ENCODE measurements around the gene TNFRSF18. TPM values are rescaled to one million over a fixed set of nuclear protein-coding genes. Genes with fewer than 3 reads are reported as not detected.
A peak's percentile ranks its signal among the peaks of the same experiment; 100 is the strongest.
"Not testable (repeated sequence)": the region's sequence is repeated elsewhere in the genome, so short reads cannot be mapped to it uniquely, and the experiment has no call there.

The TNFRSF18 gene
- total and polyA plus RNA-seq, 7 experiments from 2014 or later = 0.32 to 81.7 (median 7.6) TPM; not detected in 3

DNA sequence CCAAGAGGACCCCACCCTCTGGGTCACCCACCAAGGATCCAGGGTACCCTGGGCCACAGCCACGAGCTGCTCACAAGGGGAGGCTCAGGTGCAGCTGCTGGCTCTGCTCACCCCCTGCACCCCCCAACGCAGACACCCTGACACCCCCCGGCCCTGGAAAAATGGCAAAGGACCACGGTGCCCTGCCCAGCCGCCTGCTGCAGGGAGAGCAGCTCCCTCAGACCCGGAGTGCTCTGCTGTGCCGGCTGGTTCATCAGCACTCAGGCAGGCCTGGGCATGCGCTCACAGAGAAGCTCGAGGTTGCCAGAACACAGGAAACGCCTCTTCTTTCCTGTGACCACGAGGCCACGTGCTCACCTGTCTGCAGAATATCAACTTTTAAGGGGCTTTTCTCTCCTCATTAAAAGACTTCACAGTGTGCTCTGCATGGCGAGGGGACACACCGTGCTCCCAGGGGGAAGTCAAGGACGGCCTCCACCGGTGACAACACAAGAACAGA lies 44.4 kb upstream of the TNFRSF18 start:
- no peaks in the 10 kb centered on the region for H3K9me3 Mint-ChIP-seq
- H3K4me3 ChIP-seq (ENCODE audit: low read length) = peak overlapping the region; percentile 14
- no peaks in the 10 kb centered on the region for H3K27me3 ChIP-seq (ENCODE audit: control insufficient read depth in 2 of 2, insufficient read depth in 2 of 2, low read length in 2 of 2)

DNA sequence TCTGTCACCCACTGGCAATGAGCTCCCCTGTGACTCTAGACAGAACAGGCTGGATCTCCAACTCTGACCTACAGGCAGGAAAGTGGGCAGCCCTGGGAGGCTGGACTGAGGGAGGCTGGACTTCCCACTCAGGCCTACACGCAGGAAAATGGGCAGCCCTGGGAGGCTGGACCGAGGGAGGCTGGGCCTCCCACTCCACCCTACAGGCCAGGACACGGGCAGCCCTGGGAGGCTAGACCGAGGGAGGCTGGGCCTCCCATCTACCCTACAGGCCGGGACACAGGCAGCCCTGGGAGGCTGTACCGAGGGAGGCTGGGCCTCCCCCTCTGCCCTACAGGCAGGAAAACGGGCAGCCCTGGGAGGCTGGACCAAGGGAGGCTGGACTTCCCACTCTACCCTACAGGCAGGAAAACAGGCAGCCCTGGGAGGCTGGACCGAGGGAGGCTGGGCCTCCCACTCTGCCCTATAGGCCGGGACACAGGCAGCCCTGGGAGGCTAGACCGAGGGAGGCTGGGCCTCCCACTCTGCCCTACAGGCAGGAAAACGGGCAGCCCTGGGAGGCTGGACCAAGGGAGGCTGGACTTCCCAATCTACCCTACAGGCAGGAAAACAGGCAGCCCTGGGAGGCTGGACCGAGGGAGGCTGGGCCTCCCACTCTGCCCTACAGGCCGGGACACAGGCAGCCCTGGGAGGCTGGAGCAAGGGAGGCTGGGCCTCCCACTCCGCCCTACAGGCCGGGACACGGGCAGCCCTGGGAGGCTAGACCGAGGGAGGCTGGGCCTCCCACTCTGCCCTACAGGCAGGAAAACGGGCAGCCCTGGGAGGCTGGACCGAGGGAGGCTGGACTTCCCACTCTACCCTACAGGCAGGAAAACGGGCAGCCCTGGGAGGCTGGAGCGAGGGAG lies 41.9 kb upstream of the TNFRSF18 start:
- H3K27me3 Mint-ChIP-seq; ATAC-seq; H3K4me3 Mint-ChIP-seq; H3K9me3 ChIP-seq (ENCODE audit: control insufficient read depth in 2 of 3, low read length in 3 of 3); H3K27ac ChIP-seq (ENCODE audit: low read depth, low read length); CTCF ChIA-PET; H3K9me3 Mint-ChIP-seq; H3K4me3 ChIP-seq (ENCODE audit: low read length); H3K27ac Mint-ChIP-seq; H3K36me3 Mint-ChIP-seq; DNase-seq; H3K36me3 ChIP-seq (ENCODE audit: control insufficient read depth in 2 of 3, insufficient read depth in 3 of 3, low read length in 3 of 3); intact Hi-C loops (cut with micrococcal nuclease); H3K27me3 ChIP-seq (ENCODE audit: control insufficient read depth in 2 of 2, insufficient read depth in 2 of 2, low read length in 2 of 2): not testable (repeated sequence)
- peaks cover 10 to 12% of the 10 kb centered on the region in 2 donors for H3K4me1 ChIP-seq (ENCODE audit: control insufficient read depth in 2 of 2, insufficient read depth in 2 of 2, low read length in 2 of 2)
- POLR2A ChIA-PET = interaction anchor here (1.3 kb wide), 1 partner anchor 17 kb away, joined by 4 read pairs; no protein-coding TSS in a partner anchor
- peaks cover 3 to 29% (median 11%) of the 10 kb centered on the region in 7 donors for H3K4me1 Mint-ChIP-seq

More for the DNA sequence above, 44.4 kb upstream of the TNFRSF18 start:
- Mint-ChIP-seq H3K27me3 (peaks cover 0 to 3% (median 0%) of the 10 kb centered on the region in 5 donors), H3K36me3 (peaks cover 0 to 15% (median 6%) of the 10 kb centered on the region in 5 donors), H3K4me3 (peak overlapping the region; percentile 33 to 82 (median 74)), H3K4me1 (peaks cover 4 to 29% (median 11%) of the 10 kb centered on the region in 7 donors), H3K27ac (peak overlapping the region; percentile 40 to 96 (median 91))
- ATAC-seq (peak; percentile 95), DNase-seq (peak in 8 of 9 donors; percentile 39 to 79 (median 67))
- Histone ChIP-seq H3K27ac (ENCODE audit: low read depth, low read length) (peak overlapping the region; percentile 69), H3K4me1 (ENCODE audit: control insufficient read depth in 2 of 2, insufficient read depth in 2 of 2, low read length in 2 of 2) (peaks cover 10 to 12% of the 10 kb centered on the region in 2 donors), H3K36me3 (ENCODE audit: control insufficient read depth in 2 of 3, insufficient read depth in 3 of 3, low read length in 3 of 3) (peaks cover 0 to 28% (median 0%) of the 10 kb centered on the region in 3 experiments), H3K9me3 (ENCODE audit: control insufficient read depth in 2 of 3, low read length in 3 of 3) (no peaks in the 10 kb centered on the region)
- intact Hi-C loops (cut with micrococcal nuclease) = loop anchor here (1.0 to 5.0 kb wide), 4 partner anchors 20 to 129 kb away; partner anchors contain the start of genes ACAP3 (in 1 of the 2), PUSL1 (in 1 of the 2) and UBE2J2 (in 1 of the 2)
- CTCF ChIA-PET = interaction anchor here (0.9 to 1.6 kb wide), 4 partner anchors 40 to 129 kb away, joined by 3 to 10 read pairs (median 4); no protein-coding TSS in a partner anchor
- POLR2A ChIA-PET = interaction anchor here (0.9 to 1.4 kb wide), 6 partner anchors 10 to 363 kb away, joined by 3 to 7 read pairs (median 3); partner anchors contain the start of genes B3GALT6, SDF4 and UBE2J2

DNA sequence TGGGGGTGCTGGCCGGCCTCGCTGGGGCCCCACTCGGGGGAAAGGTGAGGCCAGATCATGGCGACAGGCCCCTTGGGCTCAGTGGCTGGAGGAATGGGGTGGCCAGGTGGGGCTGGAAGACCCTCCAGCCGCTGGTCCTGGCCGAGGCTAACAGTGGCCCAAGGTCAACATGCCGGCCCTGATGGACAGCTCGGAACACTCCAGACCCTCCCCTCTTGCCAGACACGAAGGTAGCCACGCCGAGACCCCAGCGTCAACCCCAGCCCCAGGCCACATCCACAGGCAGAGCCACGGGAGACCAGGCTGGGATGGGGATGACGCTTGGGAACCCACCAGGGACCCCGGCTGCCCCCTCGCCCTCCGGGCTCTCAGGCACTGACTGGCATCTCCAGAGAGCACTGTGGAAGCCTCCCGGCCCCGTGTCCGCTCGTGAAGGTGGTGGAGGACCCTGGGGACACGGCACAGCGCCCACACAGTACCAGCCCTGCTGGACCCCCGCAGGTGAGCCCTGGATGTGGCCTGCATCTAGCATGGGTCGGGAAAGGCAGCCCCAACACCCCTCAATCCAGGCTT lies 41.0 kb upstream of the TNFRSF18 start:
- H3K4me1 Mint-ChIP-seq = peaks cover 0 to 21% (median 11%) of the 10 kb centered on the region in 7 donors
- ChIA-PET CTCF (no interaction called here), POLR2A (interaction anchor here (0.6 to 1.3 kb wide), 2 partner anchors 16 to 29 kb away, joined by 4 to 5 read pairs; no protein-coding TSS in a partner anchor)
- DNase-seq (no peak), ATAC-seq (no peak)
- H3K36me3 ChIP-seq (ENCODE audit: control insufficient read depth in 2 of 3, insufficient read depth in 3 of 3, low read length in 3 of 3) = no peaks in the 10 kb centered on the region
- peaks cover 10 to 12% of the 10 kb centered on the region in 2 donors for H3K4me1 ChIP-seq (ENCODE audit: control insufficient read depth in 2 of 2, insufficient read depth in 2 of 2, low read length in 2 of 2)
- no peak overlapping the region for H3K4me3 ChIP-seq (ENCODE audit: low read length)
- H3K27me3 Mint-ChIP-seq = peaks cover 0 to 4% (median 0%) of the 10 kb centered on the region in 5 donors
- H3K27ac Mint-ChIP-seq = no peak overlapping the region
- no peak overlapping the region for H3K4me3 Mint-ChIP-seq
- H3K9me3 Mint-ChIP-seq = no peaks in the 10 kb centered on the region
- no peak overlapping the region for H3K27ac ChIP-seq (ENCODE audit: low read depth, low read length)
- intact Hi-C loops (cut with micrococcal nuclease) = no loop called here
- no peaks in the 10 kb centered on the region for H3K36me3 Mint-ChIP-seq
- H3K9me3 ChIP-seq (ENCODE audit: control insufficient read depth in 2 of 3, low read length in 3 of 3) = no peaks in the 10 kb centered on the region
- no peaks in the 10 kb centered on the region for H3K27me3 ChIP-seq (ENCODE audit: control insufficient read depth in 2 of 2, insufficient read depth in 2 of 2, low read length in 2 of 2)

GRCh38 chr1:1246577-1247340 lies 40.4 kb upstream of the TNFRSF18 start, which contains the start of gene C1QTNF12:
Gene C1QTNF12 (minus strand): TSS chr1:1246722. CDS start chr1:1246690, 32 bp downstream.
- H3K27ac Mint-ChIP-seq = no peak within 1 kb of the TSS
- no peak within 1 kb of the TSS for H3K27ac ChIP-seq (ENCODE audit: low read depth, low read length)
- ATAC-seq (no peak), DNase-seq (no peak)
- H3K4me3 Mint-ChIP-seq = peak within 1 kb of the TSS in 1 of 10 donors; percentile 25
- intact Hi-C loops (cut with micrococcal nuclease) = no loop called here
- H3K9me3 Mint-ChIP-seq = no peaks in the 10 kb centered on the region
- H3K27me3 ChIP-seq (ENCODE audit: control insufficient read depth in 2 of 2, insufficient read depth in 2 of 2, low read length in 2 of 2) = no peaks in the 10 kb centered on the region
- H3K9me3 ChIP-seq (ENCODE audit: control insufficient read depth in 2 of 3, low read length in 3 of 3) = no peaks in the 10 kb centered on the region
- H3K27me3 Mint-ChIP-seq = peaks cover 0 to 4% (median 0%) of the 10 kb centered on the region in 5 donors
- ChIA-PET CTCF (no interaction called here), POLR2A (interaction anchor here (0.6 to 1.3 kb wide), 2 partner anchors 16 to 30 kb away, joined by 4 to 5 read pairs; no protein-coding TSS in a partner anchor)
- no peak within 1 kb of the TSS for H3K4me3 ChIP-seq (ENCODE audit: low read length)
- no peaks in the 10 kb centered on the region for H3K36me3 Mint-ChIP-seq
- peaks cover 10 to 12% of the 10 kb centered on the region in 2 donors for H3K4me1 ChIP-seq (ENCODE audit: control insufficient read depth in 2 of 2, insufficient read depth in 2 of 2, low read length in 2 of 2)
- no peaks in the 10 kb centered on the region for H3K36me3 ChIP-seq (ENCODE audit: control insufficient read depth in 2 of 3, insufficient read depth in 3 of 3, low read length in 3 of 3)
- H3K4me1 Mint-ChIP-seq = peaks cover 0 to 17% (median 11%) of the 10 kb centered on the region in 7 donors

DNA sequence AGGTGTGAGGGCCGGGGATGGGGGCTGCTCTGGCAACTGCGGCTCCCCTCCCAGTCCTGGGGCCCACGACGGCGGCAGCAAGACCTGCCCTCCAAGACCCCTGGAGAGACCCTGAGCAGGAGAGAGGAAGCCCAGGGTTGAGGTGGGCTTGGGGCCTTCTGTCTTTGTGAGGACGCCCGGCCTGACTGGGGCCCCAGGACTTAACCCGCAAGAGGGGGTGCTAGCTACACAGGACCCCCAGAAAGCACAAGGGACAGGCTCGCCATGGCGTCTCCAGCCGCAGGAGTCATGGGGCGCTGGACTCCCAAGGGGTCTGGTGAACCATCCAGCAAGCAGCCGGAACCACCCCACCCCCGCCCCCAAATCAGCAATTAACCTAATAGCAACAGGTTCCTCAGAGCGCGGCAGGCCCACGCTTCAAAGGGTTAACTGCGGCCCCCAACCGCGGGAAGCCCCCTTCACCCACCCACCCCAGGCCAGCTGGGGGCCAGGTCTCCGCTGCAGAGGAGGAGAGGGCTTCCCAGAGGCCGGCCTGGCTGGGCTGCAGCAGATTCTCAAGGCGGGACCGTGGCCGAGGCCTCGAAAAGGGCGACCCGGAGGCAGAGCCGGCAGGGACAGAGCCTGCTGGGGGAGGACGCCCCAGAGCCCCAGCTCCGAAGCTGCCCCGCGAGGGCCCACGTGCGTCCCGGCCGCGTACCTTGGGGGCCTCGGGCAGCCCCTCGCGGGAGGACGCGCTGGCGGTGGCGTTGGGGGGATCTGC lies 39.6 kb upstream of the TNFRSF18 start:
- ATAC-seq (no peak), DNase-seq (no peak)
- H3K27me3 Mint-ChIP-seq = peaks cover 0 to 4% (median 0%) of the 10 kb centered on the region in 5 donors
- ChIA-PET CTCF (no interaction called here), POLR2A (no interaction called here)
- intact Hi-C loops (cut with micrococcal nuclease) = no loop called here
- Histone ChIP-seq H3K4me3 (ENCODE audit: low read length) (no peak overlapping the region), H3K27me3 (ENCODE audit: control insufficient read depth in 2 of 2, insufficient read depth in 2 of 2, low read length in 2 of 2) (no peaks in the 10 kb centered on the region), H3K36me3 (ENCODE audit: control insufficient read depth in 2 of 3, insufficient read depth in 3 of 3, low read length in 3 of 3) (no peaks in the 10 kb centered on the region), H3K9me3 (ENCODE audit: control insufficient read depth in 2 of 3, low read length in 3 of 3) (no peaks in the 10 kb centered on the region), H3K27ac (ENCODE audit: low read depth, low read length) (no peak overlapping the region), H3K4me1 (ENCODE audit: control insufficient read depth in 2 of 2, insufficient read depth in 2 of 2, low read length in 2 of 2) (peaks cover 6% of the 10 kb centered on the region in 2 donors)
- peaks cover 0 to 15% (median 8%) of the 10 kb centered on the region in 7 donors for H3K4me1 Mint-ChIP-seq
- H3K4me3 Mint-ChIP-seq = peak overlapping the region in 1 of 10 donors; percentile 25
- H3K9me3 Mint-ChIP-seq = no peaks in the 10 kb centered on the region
- no peaks in the 10 kb centered on the region for H3K36me3 Mint-ChIP-seq
- H3K27ac Mint-ChIP-seq = no peak overlapping the region

Data from naive thymus-derived CD4-positive, alpha-beta T cell (primary cell).